Medulla oblongata (tissue), 1 donor: ENCODE results near the gene NFIC.

Source experiments
- DNase-seq: peaks from one replicate; pipeline ENCODE4 v3.0.0-alpha.2; 2015; ENCODE audit errors: extremely low spot score

NFIC gene

GRCh38 chr19:3359015-3359918 lies 7.1 kb upstream of the NFIC start:
- DNase-seq: peak; percentile 71

DNA sequence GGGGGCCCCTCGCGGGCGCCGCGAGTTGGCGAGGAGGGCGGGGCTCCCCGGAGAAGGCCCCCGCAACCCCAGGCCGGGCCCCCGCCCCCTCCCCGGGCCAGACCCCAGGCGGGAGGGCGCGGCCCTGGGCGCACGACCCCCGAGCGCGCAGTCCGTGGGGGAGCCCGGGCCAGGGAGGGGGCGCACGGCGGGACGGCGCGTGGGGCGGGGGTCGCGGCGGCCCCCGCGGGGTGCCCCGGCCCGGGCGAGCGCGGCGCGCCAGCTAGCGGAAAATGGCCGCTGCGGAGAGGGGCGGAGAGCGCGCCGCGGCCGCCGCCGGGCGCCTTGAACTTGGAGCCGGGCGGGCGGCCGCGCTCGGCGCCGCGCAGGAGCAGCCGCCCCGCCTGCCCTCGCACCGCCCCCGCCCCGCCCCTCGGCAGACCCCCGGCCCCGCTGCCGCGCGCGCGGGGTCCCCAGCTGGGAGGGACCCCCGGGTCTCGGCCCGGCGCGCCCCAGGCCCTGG lies 6.4 kb upstream of the NFIC start:
- no peak for DNase-seq

- peak; percentile 85 for DNase-seq
Observed at GRCh38 chr19:3360421-3361383, 5.7 kb upstream of the NFIC start.

GRCh38 chr19:3361384-3362216 lies 4.8 kb upstream of the NFIC start:
- no peak for DNase-seq

- DNase-seq: no peak
Observed at GRCh38 chr19:3362217-3362906, 4.0 kb upstream of the NFIC start.

GRCh38 chr19:3363841-3364500 lies 2.4 kb upstream of the NFIC start:
- DNase-seq: no peak

DNA sequence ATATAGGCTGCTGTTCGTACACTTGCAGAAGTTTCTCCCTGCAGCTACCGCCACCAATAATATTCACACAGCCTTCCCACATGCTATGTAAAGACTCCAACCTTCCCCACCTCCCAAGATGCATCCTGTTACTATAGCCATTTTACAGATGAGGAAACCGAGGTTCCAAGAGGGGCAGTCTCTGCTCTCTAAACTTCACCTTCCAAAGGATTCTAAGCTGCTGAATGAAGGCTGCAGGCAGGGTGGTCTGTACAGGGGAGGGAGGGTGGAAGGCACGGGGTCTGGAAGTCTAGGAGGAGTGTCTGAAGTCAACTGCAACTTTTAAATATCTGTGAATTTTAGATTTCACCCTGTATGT lies 1.9 kb upstream of the NFIC start:
- DNase-seq: no peak

DNA sequence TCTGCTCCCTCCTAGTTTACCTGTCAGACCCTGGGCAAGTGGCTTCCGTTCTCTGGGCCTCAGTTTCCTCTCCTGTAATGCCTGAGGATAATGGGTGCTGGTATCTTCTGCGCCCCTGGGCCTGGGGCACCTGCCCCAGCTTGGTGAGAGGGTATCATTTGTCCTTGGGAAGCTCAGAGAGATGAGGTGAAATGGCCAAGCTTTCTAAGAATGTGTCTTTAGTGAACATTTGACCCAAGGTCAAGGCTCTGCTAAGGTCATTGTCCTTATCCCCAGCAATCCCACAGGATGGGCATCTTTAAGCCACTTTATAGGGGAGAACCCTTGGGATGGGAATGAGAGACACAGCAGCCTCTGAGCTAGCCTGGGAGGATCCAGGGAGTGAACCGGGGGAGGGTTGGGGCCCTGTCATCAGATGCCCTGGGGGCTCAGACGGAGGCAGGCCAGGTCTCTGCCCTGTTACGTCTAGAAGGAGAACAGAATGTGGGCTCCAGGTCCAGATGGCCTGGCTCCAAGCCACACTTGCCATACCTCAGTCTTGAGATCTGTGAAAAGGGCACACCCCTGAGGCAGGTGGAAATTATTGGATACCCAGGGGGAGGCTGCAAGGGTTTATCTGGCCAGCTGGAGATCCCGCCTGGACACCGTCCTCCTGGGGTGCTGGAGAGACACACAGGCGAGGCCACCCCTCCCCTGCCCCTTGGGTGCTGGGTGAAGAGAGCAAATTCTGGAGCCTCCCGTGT lies 1.1 kb upstream of the NFIC start:
- no peak for DNase-seq

- DNase-seq: peak; percentile 74
Observed at GRCh38 chr19:3366753-3367627, 607 bp downstream of the NFIC start.

DNA sequence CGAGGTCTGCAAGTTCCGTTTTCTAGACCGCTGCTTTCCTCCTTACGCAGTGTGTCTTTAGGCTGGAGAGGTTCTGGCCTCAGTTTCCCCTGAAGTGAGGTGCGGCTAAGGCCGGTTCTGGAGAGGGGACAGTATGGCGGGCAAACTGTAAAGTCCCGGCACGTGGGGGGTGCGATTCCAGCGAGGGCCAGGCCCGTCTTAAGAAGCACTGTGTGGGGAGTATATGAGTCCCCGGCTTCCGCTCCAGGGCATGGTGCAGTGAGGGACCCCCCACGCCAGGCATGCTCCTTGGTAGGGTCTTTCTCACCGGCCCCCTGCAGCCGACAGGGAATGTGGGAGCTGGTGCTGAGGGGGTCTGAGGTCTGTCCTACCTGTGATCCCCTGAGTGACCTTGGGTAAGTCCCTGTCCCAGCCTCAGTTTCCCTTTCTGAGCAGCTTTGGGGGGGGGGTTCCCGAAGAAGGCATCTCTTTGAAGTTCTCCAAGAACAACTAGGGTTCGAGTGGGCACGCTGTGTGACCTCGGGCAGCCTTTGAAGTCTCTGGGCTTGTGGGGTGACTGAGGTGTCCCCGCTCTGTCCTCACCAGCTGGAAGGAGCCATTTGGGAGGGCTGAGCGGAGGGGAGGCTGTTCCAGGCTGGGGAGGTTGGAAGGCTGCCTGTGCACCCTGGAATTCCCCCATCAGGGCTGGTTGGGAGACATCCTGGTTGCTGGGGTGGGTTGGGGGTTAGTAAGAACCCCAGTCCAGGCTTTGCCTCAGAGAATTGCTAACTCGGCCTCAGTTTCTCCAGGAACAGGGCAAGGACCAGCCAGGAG lies 1.5 kb downstream of the NFIC start:
- DNase-seq: no peak

- no peak for DNase-seq
Observed at GRCh38 chr19:3368441-3368795, 2.0 kb downstream of the NFIC start.

GRCh38 chr19:3368848-3369336 lies 2.5 kb downstream of the NFIC start:
- DNase-seq: peak; percentile 57

DNA sequence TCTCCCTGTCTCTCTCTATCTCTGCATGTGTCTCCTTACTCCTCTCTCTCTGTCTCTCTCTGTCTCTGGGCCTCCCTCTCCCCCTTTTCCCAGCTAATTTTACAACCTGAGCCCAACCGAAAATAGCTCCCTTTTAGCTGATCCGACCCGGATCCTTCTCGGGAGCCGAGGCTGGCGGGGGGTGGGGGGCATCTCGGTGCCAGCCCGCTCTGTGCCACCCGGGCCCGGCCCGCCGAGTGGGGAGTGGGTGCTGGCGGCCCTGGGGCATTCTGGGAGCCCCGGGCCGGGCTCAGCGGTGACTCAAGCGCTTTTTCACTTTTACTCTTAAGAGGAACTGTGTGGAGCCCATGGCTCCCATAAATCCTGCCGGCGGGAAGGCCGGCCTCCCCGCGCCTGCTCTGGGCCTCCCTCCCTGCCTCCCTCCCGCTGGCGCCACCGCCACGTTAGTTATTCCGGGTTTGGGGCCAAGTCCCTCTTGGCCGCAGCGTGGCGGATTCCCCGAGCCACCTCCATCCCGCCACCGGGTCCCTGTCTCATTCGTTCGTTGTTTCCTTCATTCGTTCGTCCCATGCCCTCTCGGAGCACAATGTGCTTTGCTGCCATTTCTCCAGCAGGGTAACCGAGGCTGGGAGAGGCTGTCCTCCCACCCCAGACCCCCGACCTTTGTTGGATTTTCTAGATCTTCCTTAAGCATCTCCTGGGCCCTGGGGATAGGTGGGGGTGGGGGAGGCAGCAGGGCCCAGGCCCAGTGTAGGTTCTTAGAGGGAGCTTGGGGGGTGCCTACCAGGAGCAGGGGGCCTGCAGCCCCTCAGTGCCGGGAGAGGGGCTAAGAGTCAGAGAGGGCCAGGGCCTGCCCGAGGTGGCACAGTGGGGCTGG lies 3.2 kb downstream of the NFIC start:
- DNase-seq: peak; percentile 82

DNA sequence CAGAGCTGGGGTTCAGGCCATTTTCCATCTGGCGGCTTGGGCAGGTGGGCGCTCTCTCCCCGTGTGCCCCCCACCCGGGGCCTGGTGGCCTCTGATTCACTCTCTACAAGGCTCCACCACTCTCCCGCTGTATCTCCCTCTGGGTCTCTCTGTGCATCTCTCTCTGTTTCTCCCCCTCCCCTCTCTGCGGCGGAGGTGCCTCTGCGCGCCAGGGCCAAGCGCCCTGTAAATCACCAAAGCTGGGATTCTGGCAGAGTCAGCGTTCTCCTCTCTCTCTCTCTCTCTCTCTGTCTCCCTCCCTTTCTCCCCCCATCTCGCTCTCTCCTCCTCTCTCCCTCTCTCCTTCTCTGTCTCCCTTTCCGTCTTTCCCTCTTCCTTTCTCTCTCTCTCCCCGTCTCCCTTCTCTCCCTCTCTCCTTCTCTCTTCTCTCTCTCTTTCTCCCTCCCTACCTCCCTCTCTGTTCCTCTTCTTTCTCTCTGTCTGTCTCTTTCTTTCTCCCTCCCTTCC lies 3.9 kb downstream of the NFIC start:
- DNase-seq: no peak

- DNase-seq: no peak
Observed at GRCh38 chr19:3370728-3371591, 4.6 kb downstream of the NFIC start.

DNA sequence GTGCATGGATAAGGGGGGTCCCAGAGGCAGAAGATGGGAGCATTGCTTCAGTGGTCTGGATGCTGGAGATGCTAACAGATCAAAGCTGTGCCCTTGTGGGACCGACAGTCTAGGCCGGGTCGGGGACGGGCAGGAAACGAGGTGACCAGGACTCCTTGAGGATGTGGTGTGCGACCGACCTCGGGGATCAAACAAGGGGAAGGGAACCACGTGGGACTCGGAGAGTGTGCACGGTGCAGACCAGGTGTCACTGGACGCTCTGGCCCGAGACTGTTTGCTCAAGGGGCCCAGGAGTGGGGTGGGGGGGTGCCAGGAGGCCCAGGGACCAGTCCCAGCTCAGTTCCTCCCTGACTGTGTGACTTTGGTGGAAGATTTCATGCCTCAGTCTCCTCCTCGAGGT lies 6.0 kb downstream of the NFIC start:
- no peak for DNase-seq
